Mammary epithelial cell (primary cell): ENCODE data around the gene TMEM80.

Experiments used
- CTCF ChIP-seq, 2 donors: IDR thresholded peaks in 1 of 2; conservative IDR thresholded peaks in 1 of 2; 2 replicates each; pipeline ENCODE4 v1.5.1; 2011 to 2012; ENCODE audit warnings: inconsistent platforms in 2 of 2, low read length in 2 of 2, mild to moderate bottlenecking in 2 of 2, control low read depth in 1 of 2, low read depth in 1 of 2; ENCODE audit not compliant: insufficient read depth in 1 of 2; ENCODE audit errors: extremely low read depth in 1 of 2
- EZH2 ChIP-seq: IDR thresholded peaks from 2 replicates; pipeline ENCODE4 v1.6.1; 2012; ENCODE audit warnings: low read length, inconsistent platforms, borderline replicate concordance

GRCh38 chr11:650482-650881 lies 45.1 kb upstream of the TMEM80 start:
- no peak for TF ChIP-seq CTCF (conservative IDR thresholded peaks at IDR 0.05 in 1 of 2, IDR thresholded peaks at IDR 0.05 in 1 of 2; ENCODE audit: extremely low read depth in 1 of 2, insufficient read depth in 1 of 2, low read depth in 1 of 2, low read length in 2 of 2)
- TF ChIP-seq EZH2: no peak
